NCI-H2227 (cell line): ENCODE data around the gene PEMT.

Experiments
- DNase-seq: peaks from one replicate; lab custom pipeline; 2025; ENCODE audit not compliant: unreplicated experiment; lab: John Stamatoyannopoulos, UW

The PEMT gene

GRCh38 chr17:17605083-17605728 is 13.7 kb upstream of the PEMT start:
- no peak for DNase-seq

GRCh38 chr17:17603895-17604225 is 12.4 kb upstream of the PEMT start:
- DNase-seq, result no peak

- DNase-seq, result peak; percentile 40
Observed at GRCh38 chr17:17603178-17603894, 11.8 kb upstream of the PEMT start.

- no peak for DNase-seq
Observed at GRCh38 chr17:17599965-17600364, 8.5 kb upstream of the PEMT start.

- no peak for DNase-seq
Observed at GRCh38 chr17:17598003-17598402, 6.5 kb upstream of the PEMT start.

- DNase-seq, result no peak
Observed at GRCh38 chr17:17595755-17596154, 4.2 kb upstream of the PEMT start.

GRCh38 chr17:17593222-17593620 is 1.7 kb upstream of the PEMT start:
- DNase-seq, result no peak

GRCh38 chr17:17590883-17591354 is 589 bp downstream of the PEMT start:
- DNase-seq, result no peak

GRCh38 chr17:17590141-17590751 is 1.3 kb downstream of the PEMT start:
- no peak for DNase-seq

GRCh38 chr17:17587614-17588337 is 3.7 kb downstream of the PEMT start:
- DNase-seq, result no peak

GRCh38 chr17:17582372-17582771 is 9.1 kb downstream of the PEMT start:
- no peak for DNase-seq

- no peak for DNase-seq
Observed at GRCh38 chr17:17581509-17581908, 10.0 kb downstream of the PEMT start.

- no peak for DNase-seq
Observed at GRCh38 chr17:17580662-17581470, 10.6 kb downstream of the PEMT start.

- DNase-seq, result no peak
Observed at GRCh38 chr17:17579691-17580090, 11.8 kb downstream of the PEMT start.

GRCh38 chr17:17577373-17577772 is 14.1 kb downstream of the PEMT start:
- no peak for DNase-seq

- no peak for DNase-seq
Observed at GRCh38 chr17:17576772-17577234, 14.7 kb downstream of the PEMT start.

- DNase-seq, result no peak
Observed at GRCh38 chr17:17575360-17576251, 15.9 kb downstream of the PEMT start.

- no peak for DNase-seq
Observed at GRCh38 chr17:17573912-17574311, 17.6 kb downstream of the PEMT start.

GRCh38 chr17:17572010-17572785 is 19.3 kb downstream of the PEMT start:
- DNase-seq, result no peak
